GM18907 (cell line): ENCODE data around the gene ADGRG4.
"Not testable (repeated sequence)": the region's sequence is repeated elsewhere in the genome, so short reads cannot be mapped to it uniquely, and the experiment has no call there.

ENCODE experiments used
- ATAC-seq: cut with Tn5 transposase; IDR thresholded peaks from one replicate; pipeline ENCODE4 v1.9.1; 2021; ENCODE audit warnings: mild to moderate bottlenecking, moderate library complexity; ENCODE audit not compliant: unreplicated experiment

ADGRG4 gene, protein sequence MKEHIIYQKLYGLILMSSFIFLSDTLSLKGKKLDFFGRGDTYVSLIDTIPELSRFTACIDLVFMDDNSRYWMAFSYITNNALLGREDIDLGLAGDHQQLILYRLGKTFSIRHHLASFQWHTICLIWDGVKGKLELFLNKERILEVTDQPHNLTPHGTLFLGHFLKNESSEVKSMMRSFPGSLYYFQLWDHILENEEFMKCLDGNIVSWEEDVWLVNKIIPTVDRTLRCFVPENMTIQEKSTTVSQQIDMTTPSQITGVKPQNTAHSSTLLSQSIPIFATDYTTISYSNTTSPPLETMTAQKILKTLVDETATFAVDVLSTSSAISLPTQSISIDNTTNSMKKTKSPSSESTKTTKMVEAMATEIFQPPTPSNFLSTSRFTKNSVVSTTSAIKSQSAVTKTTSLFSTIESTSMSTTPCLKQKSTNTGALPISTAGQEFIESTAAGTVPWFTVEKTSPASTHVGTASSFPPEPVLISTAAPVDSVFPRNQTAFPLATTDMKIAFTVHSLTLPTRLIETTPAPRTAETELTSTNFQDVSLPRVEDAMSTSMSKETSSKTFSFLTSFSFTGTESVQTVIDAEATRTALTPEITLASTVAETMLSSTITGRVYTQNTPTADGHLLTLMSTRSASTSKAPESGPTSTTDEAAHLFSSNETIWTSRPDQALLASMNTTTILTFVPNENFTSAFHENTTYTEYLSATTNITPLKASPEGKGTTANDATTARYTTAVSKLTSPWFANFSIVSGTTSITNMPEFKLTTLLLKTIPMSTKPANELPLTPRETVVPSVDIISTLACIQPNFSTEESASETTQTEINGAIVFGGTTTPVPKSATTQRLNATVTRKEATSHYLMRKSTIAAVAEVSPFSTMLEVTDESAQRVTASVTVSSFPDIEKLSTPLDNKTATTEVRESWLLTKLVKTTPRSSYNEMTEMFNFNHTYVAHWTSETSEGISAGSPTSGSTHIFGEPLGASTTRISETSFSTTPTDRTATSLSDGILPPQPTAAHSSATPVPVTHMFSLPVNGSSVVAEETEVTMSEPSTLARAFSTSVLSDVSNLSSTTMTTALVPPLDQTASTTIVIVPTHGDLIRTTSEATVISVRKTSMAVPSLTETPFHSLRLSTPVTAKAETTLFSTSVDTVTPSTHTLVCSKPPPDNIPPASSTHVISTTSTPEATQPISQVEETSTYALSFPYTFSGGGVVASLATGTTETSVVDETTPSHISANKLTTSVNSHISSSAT (N-terminal part only)

DNA sequence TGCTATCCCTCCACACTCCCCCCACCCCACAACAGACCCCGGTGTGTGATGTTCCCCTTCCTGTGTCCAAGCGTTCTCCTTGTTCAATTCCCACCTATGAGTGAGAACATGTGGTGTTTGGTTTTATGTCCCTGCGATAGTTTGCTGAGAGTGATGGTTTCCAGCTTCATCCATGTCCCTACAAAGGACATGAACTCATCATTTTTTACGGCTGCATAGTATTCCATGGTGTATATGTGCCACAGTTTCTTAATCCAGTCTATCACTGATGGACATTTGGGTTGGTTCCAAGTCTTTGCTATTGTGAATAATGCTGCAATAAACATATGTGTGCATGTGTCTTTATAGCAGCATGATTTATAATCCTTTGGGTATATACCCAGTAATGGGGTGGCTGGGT, at the start of gene ADGRG4:
TSS of gene ADGRG4 (plus strand) at position 243 of the 400 bp plus-strand sequence. CDS start 7,815 bp downstream, outside the sequence.
- not testable (repeated sequence) for ATAC-seq

DNA sequence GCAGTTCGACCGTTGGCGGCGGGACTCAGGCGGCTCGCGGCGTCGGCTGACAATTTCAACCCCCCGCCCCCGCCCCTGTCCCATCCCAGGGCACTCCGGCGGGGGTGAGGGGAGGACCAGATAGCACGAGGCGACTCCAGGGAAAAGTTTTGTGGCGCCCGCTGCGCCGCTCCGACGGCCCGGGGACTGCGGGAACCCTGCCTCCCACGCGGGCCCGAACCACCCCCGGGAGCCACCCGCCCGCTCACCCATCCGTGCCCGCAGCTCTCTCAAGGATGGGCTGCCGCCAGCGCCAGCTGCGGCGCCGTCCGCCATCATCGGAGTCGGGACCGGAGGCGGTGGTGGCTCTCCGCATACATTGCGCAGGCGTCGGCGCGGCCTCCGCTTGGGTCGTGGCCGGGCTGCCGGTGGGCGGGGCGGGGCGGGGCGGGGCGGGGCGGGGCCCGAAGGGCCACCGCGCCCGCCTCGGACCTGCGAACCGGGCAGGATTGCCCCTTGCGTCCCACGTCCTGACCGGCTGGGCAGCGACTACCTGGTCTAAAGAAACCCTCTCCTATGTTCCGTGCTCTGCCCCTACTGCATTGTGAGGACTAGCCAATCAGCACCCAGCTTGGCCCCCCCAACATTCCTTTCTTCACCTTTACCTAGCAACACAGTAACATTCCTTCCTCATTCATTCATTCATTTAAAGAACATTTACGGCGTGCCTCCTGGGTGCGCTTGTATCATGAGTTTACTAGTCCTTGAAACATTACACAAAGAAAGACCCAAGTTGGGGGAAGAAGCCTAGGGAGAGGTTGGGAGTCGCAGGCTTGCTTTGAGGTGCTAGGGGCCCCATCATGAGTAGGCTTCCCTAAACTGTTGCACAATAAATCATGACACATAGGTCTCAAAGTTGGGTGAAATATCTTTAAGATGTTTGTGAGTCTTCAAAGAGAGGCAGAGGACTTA, 49.4 kb upstream of the ADGRG4 start, which contains the start of gene MAP7D3:
TSS of gene MAP7D3 (minus strand) at position 360 of the 951 bp plus-strand sequence. CDS start at position 318, 42 bp downstream.
- peak; percentile 82 for ATAC-seq

DNA sequence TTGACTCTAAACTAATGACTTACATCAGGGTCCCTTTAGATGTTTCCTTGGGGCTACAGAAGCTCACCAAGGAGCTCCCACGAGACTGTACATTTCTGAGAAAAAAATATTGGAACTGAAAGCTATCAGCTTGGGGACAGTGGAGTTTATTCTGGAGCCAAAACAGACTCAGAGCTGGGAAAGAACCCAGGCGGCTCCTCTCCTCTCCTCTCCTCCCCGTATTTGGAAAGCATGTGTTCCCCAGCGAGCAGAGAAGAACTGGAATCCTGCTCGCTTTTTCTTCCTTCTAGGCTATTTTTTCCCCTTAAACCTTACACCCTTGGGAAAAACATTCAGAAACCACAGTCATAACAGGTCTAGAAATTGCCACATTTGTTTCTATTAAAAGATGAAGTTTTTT, 45.2 kb upstream of the ADGRG4 start:
- no peak for ATAC-seq

DNA sequence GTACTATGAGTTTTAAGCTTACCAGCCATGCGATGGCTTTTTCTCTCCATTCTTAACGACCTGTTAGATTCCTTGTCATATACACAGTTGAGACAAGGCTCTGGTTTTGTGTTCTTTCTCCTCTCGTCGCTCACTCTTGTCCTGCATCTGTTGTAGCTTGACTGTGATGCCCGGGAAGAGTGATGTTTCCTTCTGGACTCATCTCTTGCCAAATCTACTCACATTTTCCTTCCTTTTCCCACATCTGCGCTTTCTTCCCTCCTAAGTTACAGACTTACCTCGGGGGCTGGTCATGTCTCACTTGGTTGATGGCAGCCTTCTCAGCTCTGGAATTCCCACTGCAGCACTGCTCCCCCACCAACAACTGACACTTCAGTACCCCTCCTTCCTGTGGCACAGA, 44.7 kb upstream of the ADGRG4 start:
- no peak for ATAC-seq

DNA sequence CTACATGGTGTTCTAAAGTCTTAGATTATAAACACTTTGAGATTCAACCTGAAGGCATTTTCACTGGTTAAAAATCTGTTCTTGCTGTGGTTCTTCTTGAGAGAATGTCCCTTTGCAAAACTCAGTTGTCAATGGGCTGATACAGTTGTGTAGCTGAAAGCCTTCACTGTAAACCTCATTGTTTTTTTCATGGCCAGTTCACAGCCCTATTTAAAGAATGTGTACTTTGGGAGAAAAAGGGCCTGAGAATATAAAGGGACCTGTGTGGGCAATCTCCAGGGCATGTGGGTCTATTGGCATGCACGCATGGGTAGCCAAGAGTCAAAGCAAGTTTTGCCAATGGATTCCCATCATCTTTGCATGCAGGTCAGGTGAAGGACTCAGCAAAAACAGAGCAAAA, 41.8 kb upstream of the ADGRG4 start:
- no peak for ATAC-seq

DNA sequence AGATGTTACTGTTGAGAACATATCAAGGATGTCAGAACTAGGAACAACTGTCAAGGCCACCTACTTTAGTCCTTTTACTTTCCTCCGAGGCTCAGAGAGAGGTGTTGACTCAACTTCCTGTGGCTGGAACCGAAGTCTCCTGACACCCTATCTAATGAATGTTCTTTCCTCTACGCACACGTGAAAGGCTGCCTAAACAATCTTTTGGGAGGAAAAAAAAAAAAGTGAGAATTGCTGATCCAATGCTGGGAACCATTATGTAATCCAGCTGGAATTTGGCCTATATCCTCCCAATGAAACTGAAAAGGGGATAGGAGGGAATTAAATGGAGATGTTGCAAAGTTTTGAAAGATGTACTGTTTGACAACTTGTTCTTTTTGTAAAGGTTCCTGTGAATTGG, 41.2 kb upstream of the ADGRG4 start:
- ATAC-seq, result no peak

DNA sequence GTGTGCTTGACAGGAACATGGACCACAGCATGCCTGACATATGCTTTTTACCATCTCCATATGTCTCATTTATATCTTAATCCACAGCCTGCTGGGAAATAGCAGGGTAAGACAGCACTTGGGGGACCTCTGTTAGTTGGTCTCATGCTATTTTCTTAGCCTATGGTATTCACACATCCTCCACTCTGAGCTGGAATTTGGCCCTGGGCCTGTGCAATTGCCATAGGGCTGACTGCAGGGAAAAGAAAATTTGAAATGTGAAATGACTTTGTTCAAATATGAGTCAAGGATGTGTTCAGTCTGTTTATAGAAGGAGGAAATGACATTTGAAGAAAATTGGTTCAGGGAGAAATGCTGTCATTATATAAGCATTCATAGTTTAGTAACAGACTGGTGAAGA, 40.0 kb upstream of the ADGRG4 start:
- no peak for ATAC-seq

DNA sequence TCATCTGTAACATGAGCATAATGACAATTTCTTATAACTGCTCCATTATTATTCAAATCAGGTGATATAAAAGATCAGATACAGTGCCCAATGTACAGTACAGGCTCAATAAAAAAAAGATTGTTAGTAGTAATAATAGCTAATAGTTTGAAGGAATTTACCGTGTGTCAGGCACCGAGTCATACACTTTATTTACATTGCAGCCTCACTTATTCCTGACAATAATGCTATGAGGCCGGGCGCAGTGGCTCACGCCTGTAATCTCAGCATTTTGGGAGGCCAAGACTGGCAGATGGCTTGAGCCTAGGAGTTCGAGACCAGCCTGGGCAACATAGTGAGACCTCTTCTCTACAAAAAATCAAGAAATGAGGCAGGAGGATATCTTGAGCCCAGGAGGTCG, 39.4 kb upstream of the ADGRG4 start:
- no peak for ATAC-seq

DNA sequence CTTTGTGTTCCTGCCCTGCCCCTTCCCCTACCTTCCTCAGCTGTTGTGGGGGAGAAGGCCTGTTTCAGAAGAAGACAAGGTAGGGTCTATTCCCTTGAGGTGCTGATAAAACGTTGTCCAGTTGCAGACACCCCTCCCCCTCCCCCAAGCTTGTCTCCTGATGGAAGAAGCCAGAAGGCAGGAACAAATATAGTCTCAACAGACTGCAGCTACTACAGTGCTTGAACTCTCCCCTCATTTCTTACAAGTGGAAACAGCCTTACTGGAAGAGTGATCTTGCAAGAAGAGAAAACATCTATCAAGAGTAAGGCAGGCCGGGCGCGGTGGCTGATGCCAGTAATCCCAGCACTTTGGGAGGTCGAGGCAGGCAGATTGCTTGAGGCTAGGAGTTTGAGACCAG, 38.5 kb upstream of the ADGRG4 start:
- no peak for ATAC-seq

DNA sequence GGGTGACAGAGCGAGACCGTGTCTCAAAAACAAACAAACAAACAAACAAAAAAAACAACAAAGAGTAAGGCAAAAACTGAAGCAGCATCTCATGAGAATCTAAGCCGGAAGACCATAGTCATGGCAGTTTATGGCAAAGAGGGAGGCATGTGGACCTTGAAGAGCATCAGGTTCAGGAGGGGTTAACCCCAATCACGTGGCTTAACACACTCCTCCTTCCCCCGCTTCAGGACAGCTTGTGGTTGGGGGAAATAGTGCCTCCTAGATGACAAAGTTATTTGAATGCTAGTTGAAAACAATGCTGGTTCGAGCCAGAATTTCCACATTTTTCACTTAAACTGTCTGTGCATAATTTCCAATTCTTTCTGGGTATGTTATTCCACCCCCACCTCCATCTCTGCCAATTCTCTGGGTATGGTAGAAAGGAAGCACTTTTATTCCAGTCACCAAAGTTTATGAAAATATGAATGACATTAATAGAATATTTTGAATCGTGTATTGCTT, 37.9 kb upstream of the ADGRG4 start:
- no peak for ATAC-seq

DNA sequence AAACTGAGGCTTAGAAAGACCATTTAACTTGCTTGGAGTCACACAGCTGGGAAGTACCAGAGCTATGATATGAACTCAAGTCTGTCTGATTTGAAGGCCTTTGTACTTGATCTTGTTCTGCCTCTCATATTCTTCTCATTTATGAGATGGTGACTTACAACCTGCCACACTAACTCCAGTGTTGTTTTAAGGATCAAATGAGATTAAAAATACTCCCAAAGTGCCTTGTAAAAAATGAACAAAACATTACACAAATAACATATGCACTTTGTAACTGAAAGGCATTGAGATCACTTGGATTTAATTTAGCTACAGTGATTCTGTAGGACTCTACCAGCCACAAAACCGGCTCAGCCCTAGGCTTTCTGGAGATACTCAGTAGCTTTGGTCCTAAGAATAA, 33.9 kb upstream of the ADGRG4 start:
- no peak for ATAC-seq

DNA sequence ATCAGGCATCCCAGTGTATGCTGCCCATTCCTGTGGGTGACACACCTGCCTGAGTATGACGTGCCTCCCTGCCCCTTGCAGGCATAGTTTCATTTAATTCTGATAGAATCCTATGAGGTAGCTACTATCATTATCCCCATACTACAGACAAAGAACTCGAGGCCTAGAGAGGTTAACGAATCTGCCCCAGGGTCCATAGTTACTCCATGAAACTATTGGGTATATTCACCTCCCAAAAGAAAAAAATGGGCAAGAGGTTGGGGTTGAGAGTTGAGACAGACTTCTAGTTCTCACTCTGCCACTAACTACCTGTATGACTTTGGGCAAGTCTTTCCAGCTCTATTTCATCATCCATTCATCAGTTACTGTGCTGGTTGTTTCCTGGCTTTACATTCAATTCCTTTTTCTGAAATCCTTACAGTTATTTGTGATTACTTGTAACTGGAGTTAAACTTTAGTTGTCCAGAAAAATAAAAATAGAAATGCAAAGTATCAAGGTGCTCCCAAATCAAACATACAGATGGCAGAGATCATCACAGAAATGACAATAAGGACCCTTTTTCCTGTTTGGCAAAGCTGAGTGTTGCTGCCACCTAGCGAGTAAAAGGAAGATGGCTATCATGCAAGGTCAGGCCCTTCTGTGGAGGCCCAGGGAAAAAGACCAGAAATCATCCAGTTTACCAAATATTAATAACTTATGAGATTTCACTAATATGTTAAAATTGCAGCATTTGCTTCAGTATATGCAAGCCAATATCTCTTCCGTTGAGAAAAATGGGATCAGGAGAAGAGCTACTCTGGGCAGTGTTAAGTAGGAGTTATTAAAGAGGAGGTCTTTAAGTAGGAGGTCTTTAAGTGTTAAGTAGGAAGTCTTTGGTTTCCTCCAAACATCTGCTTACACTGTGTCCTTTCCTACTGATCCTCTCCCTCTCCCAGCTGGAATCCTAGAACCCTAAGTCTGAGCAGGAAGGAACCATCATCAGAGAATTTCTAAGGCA, 32.4 kb upstream of the ADGRG4 start:
- peak; percentile 70 for ATAC-seq

DNA sequence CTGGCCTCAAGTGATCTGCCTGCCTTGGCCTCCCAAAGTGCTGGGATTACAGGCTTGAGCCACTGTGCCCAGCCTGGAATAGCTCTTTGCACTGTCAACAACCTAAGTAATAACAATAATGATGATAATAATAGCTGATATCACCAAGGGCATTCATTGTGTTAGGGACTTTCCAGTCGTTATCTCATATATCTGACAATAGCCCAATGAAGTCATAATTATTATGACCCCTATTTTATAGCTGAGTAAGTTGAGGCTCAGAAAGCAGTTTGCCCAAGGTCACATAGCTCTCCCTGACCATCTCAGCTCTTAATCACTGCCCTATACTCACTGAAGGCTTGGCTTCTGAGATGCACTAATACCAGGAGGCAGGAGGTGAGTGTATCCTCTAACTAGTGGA, 30.8 kb upstream of the ADGRG4 start:
- ATAC-seq, result no peak

DNA sequence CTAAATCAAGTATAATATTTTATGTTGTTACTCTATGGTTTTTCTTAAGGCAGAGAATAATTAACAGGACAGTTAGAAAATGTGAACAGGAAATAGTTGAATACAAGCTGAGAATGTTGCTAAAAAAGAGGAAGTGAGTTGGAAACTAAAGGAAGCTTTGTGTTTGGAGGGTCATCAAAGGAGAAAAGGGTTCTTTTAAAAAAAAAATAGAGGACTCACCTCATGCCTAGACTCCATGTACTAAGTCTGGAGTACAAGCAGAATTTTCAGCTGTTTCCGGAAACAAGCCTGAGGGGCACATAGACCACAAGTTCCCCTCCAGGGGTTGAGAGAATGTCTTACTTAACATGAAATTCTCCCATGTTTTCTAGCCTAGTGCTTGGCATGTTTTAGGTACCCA, 29.5 kb upstream of the ADGRG4 start:
- ATAC-seq, result peak; percentile 66

DNA sequence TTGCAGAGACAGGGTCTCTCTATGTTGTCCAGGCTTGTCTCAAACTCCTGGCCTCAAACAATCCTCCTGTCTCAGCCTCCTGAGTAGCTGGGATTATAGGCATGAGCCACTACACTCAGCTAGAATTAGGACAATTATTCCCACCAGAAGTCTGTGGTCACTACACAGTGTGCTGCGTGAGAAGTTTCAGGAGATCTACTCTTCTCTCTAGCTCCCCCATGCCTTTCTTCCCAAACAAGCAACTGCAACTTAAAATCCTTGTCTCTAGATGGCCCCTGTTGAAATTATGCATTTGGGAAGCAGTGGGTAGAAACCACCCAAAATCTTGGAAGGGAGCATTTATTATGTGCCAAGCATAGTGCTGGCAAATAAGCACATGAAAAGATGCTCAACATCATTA, 28.4 kb upstream of the ADGRG4 start:
- no peak for ATAC-seq

DNA sequence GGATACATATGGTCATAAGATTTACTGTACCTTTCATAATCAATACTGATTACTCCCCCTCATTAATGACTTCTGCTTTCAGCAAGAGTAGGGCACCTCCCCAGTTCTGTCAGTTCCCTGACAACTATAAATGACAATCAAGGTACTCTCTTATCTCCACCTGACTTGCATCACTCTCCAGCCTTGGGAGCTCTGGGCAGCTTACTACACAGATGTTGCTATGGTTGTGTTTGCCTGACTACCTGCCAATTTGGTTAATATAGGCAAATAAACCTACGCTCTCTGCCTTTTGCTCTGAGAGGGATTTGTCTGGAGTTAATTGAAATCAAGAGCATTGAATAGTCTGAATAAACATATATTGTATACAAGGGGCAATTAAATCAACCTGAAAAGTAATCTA, 26.8 kb upstream of the ADGRG4 start:
- ATAC-seq, result no peak

DNA sequence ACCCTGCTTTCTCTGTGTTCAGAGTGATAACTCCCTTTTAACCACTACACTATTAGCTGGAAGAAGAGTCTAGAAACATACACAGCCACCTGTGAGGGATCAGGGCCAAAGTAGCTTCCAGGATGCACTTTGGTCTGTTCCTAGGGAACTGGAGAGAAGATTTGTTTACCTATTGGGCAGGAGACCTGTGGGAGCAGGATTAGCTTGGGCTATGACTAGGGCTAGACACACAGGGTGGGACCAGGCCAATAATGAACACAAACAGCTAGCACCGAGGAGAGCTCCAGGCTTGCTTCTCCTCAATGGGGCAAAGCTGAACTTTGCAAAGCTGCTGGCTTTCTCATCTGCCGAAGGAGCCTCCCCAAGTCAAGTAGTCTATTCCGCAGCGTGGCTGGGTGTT, 25.2 kb upstream of the ADGRG4 start:
- ATAC-seq, result no peak

DNA sequence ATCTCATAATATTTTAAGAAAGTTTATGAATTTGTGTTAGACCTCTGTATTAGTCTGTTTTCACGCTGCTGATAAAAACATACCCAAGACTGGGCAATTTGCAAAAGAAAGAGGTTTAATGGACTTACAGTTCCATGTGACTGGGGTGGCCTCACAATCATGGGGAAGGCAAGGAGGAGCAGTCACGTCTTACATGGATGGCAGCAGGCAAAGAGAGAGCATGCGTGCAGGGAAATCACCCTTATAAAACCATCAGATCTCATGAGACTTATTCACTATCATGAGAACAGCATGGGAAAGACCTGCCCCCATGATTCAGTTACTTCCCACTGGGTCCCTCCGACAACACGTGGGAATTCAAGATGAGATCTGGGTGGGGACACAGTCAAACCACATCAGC, 14.4 kb upstream of the ADGRG4 start:
- not testable (repeated sequence) for ATAC-seq

DNA sequence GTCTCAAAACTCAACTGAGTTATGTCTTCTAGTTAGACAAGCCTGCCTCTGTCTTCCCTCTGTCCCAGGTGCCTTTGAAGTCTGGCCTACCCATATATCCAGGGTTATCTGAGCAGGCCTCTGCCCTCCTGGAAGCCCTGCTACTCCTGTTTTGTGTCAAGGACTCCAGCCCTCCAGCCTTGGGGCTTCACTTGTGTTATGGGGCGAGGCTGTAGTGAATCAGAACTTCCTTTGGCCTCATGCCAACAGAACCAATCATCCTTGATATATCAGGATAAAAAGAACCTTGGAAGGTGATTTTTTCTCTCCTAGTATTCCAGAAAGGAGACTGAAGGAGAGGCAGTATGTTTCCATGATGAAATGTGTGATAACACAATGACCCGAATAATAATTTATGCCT, 8.9 kb upstream of the ADGRG4 start:
- ATAC-seq, result no peak
